ENCODE results near the gene GPER1.

DNA sequence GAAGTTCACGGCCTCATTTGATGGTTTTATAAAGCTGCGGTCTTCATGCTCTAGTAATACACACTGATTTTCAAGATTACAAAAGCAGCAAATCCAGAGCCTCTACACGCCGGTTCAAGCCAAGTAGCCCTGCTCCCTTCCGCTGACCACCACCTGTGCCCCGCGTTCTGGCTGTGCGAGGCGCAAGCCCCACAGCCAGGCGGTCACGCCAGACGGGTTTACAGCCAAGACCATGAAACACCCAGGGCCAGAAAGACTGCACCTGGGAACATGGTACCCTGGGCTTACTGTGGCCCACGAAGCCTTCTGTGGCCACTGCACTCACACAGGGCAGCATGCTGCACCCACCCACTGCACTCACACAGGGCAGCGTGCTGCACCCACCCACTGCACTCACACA lies 33.6 kb downstream of the GPER1 start:
- TF ChIP-seq POLR2A (IDR thresholded peaks at IDR 0.05; ENCODE audit: low read length) (no peak), GATA1 (IDR thresholded peaks at IDR 0.05; ENCODE audit: low read depth, low read length) (no peak)

All from erythroblast (primary cell).